Measurements from ENCODE around the gene LGALS9.

- no peak for TF ChIP-seq CTCF (IDR thresholded peaks at IDR 0.05)
- TF ChIP-seq POLR2A (IDR thresholded peaks at IDR 0.05): no peak
These were observed 46.2 kb downstream of the LGALS9 start for GRCh38 chr17:27677191-27677590.

Data from esophagus squamous epithelium (tissue), 4 donors.